Transverse colon (tissue), 4 donors: ENCODE data around the gene PRPF38A.

ENCODE experiments used
- CTCF ChIP-seq, 5 experiments: fragments of 200-600 bp in 3 of 5; fragments of 450-650 bp in 2 of 5; sonication (generic) in 3 of 5; IDR thresholded peaks; 1 replicate in 2 of 5; 2 replicates in 3 of 5; pipeline ENCODE4 v1.5.1; 2016 to 2017; ENCODE audit warnings: antibody characterized with exemption in 5 of 5, inconsistent platforms in 3 of 5, mild to moderate bottlenecking in 2 of 5, moderate library complexity in 1 of 5
- EP300 ChIP-seq: sonication (generic); formaldehyde crosslinking; IDR thresholded peaks from one replicate; pipeline ENCODE4 v1.6.1; 2017; ENCODE audit warnings: antibody characterized with exemption, low read depth
- POLR2A ChIP-seq: fragments of 450-650 bp; IDR thresholded peaks from one replicate; pipeline ENCODE4 v1.6.1; 2016; ENCODE audit warnings: antibody characterized with exemption, mild to moderate bottlenecking, moderate library complexity
- POLR2AphosphoS5 ChIP-seq, 3 donors: sonication (generic); formaldehyde crosslinking; IDR thresholded peaks; one replicate each; pipeline ENCODE4 v1.6.1; 2016; ENCODE audit warnings: antibody characterized with exemption in 3 of 3

DNA sequence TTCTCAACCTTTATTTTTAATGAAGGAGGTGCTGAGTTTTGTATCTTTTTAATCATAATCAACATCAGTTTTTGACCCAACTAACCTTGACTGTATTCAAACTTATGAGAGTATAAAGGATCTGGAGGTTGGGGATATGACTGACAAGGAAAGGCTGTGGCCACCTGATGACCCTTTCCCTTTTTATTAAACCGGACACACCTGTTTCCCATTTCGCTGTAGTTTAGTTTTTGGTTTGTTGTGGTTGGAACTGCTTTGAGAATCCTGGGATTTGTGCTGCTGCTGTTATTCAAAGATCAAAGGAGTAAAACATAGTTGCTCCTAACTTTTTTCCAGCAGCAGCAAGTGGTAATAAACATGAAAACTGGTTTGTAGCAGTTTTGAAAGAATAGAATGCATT lies 12.4 kb downstream of the PRPF38A start:
- no peak for TF ChIP-seq EP300
- no peak for TF ChIP-seq POLR2A
- TF ChIP-seq POLR2AphosphoS5 (IDR thresholded peaks at IDR 0.05): no peak
- no peak for TF ChIP-seq CTCF (IDR thresholded peaks at IDR 0.05)
